Aorta (tissue), 5 donors: Measurements from ENCODE around the gene STK32B. TPM values are rescaled to one million over a fixed set of nuclear protein-coding genes. Genes with fewer than 3 reads are reported as not detected.

Experiments
- ATAC-seq: fragments of 200-7000 bp; cut with Tn5 transposase; one replicate; pipeline ENCODE4 v1.9.1; 2022; ENCODE audit warnings: moderate library complexity; ENCODE audit not compliant: low FRiP score
- DNase-seq, 2 donors: peaks; one replicate each; pipeline ENCODE4 v3.0.0-alpha.2; 2020
- H3K27ac ChIP-seq, 2 donors: one replicate each; pipeline ENCODE4 v1.5.1; 2013; ENCODE audit warnings: low read length in 2 of 2, mild to moderate bottlenecking in 2 of 2, moderate library complexity in 2 of 2, control low read depth in 1 of 2, inconsistent platforms in 1 of 2, low read depth in 1 of 2
- H3K27me3 ChIP-seq, 2 donors: one replicate each; pipeline ENCODE4 v1.6.1; 2013; ENCODE audit warnings: control low read depth in 1 of 2, low read length in 1 of 2, mild to moderate bottlenecking in 1 of 2, moderate library complexity in 1 of 2; ENCODE audit not compliant: insufficient read depth in 2 of 2, control insufficient read depth in 1 of 2
- H3K36me3 ChIP-seq, 2 donors: one replicate each; pipeline ENCODE4 v1.6.1; 2013; ENCODE audit warnings: control low read depth in 1 of 2, low read length in 1 of 2, mild to moderate bottlenecking in 1 of 2; ENCODE audit not compliant: insufficient read depth in 2 of 2, control insufficient read depth in 1 of 2
- H3K4me1 ChIP-seq, 2 donors: one replicate each; pipeline ENCODE4 v1.6.1; 2013; ENCODE audit warnings: low read length in 2 of 2, control low read depth in 1 of 2, mild to moderate bottlenecking in 1 of 2, moderate library complexity in 1 of 2; ENCODE audit not compliant: insufficient read depth in 2 of 2, control insufficient read depth in 1 of 2
- H3K4me3 ChIP-seq, 2 donors: one replicate each; pipeline ENCODE4 v1.5.1; 2013; ENCODE audit warnings: low read length in 2 of 2, control low read depth in 1 of 2, mild to moderate bottlenecking in 1 of 2
- H3K9me3 ChIP-seq: one replicate; pipeline ENCODE4 v1.6.1; 2013; ENCODE audit warnings: mild to moderate bottlenecking, low read length; ENCODE audit not compliant: control insufficient read depth
- WGBS, 2 donors: extraction: QIAGEN DNeasy Blood & Tissue Kit; methylation state at CpG; one replicate each; pipeline ENCODE4 v1.1.7; 2013; 5-methylcytosine and 5-hydroxymethylcytosine counted together
- intact Hi-C, 2 donors: fragments of 100-400 bp; cut with DNase I; formaldehyde crosslinking; loops; one replicate each; pipeline versions ENCODE4 v1.14.2 to v1.15.0; 2022
- polyA plus RNA-seq, 2 donors: library from polyadenylated mRNA; stranded (reverse); fragments of 200-250 nt; gene quantifications; one replicate each; pipeline ENCODE4 v1.2.3, GENCODE V29; 2013
- total RNA-seq, 2 donors: library from RNA; stranded (reverse); fragmentation: NEBNext Ultra II Directional; extraction: Animal tissue kit (Norgen Biotek cat#: 25700); gene quantifications; one replicate each; pipeline ENCODE4 v1.2.1, GENCODE V29; 2021
- donor health status: healthy with polysubstance abuse.
- donor health status: Bipolar disorder and iron deficiency.
- donor health status: DM: no; HTN: no; CAD: no.
- donor health status: DM: no; HTN: no; CAD: no.
- donor health status: DM: yes; HTN: yes; CAD: no.

STK32B gene
- total and polyA plus RNA-seq, 4 donors = 0.63 to 4.1 (median 1.9) TPM

DNA sequence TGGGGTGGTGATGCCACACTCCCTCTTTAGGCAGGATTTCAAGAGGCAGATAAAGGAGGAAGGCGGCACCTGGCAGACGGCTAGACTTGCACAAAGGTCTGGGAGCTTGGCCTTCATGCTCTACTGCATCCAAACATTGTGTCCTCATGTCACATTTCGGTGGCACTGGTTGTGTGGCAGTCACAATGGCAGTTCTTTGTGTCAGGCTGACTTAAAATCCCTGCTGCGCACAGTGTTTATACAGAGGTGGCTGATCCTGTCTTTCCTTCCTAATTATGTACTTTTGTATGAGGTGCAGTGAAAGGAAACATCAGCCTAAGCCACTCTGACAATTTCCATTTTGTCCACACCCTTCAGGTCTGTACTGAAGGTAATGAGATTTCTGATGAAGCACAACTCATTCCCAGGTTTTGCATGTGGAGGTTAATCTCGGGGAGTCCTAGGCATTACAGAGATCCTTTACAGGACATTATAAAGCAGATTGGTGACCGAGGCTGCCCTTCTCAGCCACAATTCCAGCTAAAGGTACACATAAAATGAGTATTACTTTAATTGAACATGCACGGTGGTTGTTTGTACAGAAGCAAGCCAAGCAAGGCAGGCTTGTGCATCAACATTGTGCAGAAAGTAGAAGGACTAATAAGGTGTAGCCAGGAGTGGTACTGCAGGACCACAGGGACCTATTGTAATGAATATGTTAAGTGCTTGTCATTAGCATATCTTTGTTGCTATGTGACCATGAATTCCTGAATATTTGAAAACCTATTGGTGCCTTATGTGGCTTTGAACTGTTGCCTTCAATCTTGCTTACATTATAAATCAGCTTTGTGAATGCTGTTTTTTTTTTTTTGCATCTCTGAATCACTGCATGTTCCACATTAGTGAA lies 147.6 kb downstream of the STK32B start:
- H3K36me3 ChIP-seq = no peaks in the 10 kb centered on the region
- H3K9me3 ChIP-seq = no peaks in the 10 kb centered on the region
- H3K4me3 ChIP-seq = no peak overlapping the region
- H3K4me1 ChIP-seq = no peaks in the 10 kb centered on the region
- no peaks in the 10 kb centered on the region for H3K27me3 ChIP-seq
- intact Hi-C loops = no loop called here
- DNase-seq = no peak
- 78 to 87% methylated on average over 7 of the region's 7 CpGs for WGBS, 2 donors
- no peak for ATAC-seq
- H3K27ac ChIP-seq = no peak overlapping the region

DNA sequence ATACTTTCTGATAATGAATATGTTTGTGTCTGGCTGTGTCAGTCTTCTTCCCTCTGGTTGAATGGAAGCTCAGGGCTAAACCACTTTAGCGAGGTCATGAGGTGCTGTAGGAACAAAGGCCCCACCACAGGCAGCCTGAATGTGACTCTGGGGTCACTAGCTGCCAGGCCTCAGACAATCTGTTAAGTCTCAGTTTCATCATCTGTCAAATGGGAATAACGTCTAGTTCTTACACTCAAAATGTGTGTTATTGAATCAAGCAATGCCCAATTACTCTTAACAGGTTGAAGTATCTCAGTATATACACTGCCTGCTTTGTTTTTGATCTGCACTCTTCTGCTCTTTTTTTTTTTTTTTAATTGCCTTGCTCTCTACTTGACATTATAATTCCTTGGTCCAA lies 148.6 kb downstream of the STK32B start:
- no peaks in the 10 kb centered on the region for H3K36me3 ChIP-seq
- H3K4me3 ChIP-seq = no peak overlapping the region
- no peak for DNase-seq
- no peaks in the 10 kb centered on the region for H3K4me1 ChIP-seq
- H3K27ac ChIP-seq = no peak overlapping the region
- intact Hi-C loops = no loop called here
- ATAC-seq = no peak
- H3K9me3 ChIP-seq = no peaks in the 10 kb centered on the region
- 56 to 68% methylated on average over 2 of the region's 2 CpGs for WGBS, 2 donors
- H3K27me3 ChIP-seq = no peaks in the 10 kb centered on the region

DNA sequence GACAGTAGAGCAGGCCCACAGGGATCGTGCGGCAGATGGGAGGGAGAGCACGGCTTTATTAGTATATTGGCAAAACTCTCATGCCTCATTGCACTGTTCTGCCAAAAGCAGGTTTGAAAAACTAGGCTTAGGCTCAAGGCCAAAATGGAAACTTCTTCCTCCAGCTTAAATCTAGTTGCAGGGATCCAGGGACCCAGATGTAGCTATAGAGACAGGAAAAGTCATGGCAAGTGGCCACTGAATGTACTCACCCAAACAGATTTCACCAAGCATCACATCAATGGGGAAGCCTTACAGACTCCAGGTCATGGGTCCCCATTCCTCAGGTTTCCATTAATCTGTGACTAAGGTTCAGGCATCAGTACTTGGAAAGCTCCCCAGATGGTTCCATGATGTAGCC lies 149.2 kb downstream of the STK32B start:
- DNase-seq (no peak), ATAC-seq (no peak)
- WGBS, 2 donors = 32 to 51% methylated on average over 3 of the region's 3 CpGs
- H3K4me3 ChIP-seq = no peak overlapping the region
- H3K4me1 ChIP-seq = no peaks in the 10 kb centered on the region
- H3K9me3 ChIP-seq = no peaks in the 10 kb centered on the region
- intact Hi-C loops = no loop called here
- no peaks in the 10 kb centered on the region for H3K27me3 ChIP-seq
- H3K27ac ChIP-seq = no peak overlapping the region
- no peaks in the 10 kb centered on the region for H3K36me3 ChIP-seq

DNA sequence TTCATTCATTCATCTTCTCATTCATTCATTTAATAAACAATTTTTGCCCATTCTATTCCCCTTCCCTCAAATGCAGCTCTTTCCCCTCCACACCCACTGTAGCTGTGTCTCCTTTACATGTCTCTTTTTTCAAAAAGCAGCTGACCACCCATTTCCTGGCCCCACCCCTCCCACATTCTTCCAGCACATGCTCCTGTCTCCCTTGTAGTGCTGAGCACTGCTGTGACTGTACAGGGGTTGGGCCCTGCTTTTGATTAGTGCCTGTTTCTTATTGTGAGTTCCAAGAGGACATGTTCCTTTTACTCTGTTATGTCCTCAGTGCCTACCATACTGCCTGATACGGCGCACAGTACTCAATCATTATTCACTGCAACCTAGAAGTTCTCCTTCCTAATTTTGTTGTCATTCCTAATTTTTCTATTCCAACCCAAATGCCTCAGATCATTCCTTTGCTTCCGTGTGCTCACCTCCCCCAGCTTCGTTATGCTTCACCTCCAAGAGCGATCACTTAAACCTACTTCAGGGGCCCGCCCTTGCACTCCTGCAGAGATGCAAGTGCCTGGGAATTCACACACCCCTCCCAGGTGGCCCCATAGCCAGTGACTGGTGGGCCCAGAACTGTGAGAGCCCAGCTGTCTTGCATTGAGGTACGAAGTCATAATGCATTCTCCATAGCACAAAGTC lies 152.2 kb downstream of the STK32B start:
- intact Hi-C loops = no loop called here
- Histone ChIP-seq H3K9me3 (peaks cover 1% of the 10 kb centered on the region), H3K27ac (no peak overlapping the region), H3K4me3 (no peak overlapping the region), H3K27me3 (no peaks in the 10 kb centered on the region), H3K36me3 (no peaks in the 10 kb centered on the region), H3K4me1 (no peaks in the 10 kb centered on the region)
- ATAC-seq (no peak), DNase-seq (no peak)
- WGBS, 2 donors = 60 to 71% methylated on average over 7 of the region's 7 CpGs

DNA sequence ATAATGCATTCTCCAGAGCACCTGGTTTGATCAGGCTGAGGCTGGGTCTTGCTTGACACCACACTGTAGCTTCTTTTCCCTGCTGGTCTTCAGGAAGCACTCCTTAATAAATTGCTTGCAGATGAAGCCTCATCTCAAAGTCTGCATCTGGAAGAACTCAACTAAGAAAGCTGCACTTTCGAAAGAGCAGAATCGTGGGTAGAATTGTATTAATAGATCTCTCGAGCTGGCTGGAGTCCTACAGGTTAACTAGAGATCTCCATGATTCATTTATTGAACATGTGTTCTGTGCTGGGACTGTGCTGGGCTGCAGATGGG lies 152.7 kb downstream of the STK32B start:
- no peaks in the 10 kb centered on the region for H3K36me3 ChIP-seq
- intact Hi-C loops = no loop called here
- WGBS, 2 donors = 71 to 75% methylated on average over 3 of the region's 3 CpGs
- no peaks in the 10 kb centered on the region for H3K27me3 ChIP-seq
- H3K4me1 ChIP-seq = no peaks in the 10 kb centered on the region
- H3K9me3 ChIP-seq = peaks cover 1% of the 10 kb centered on the region
- H3K27ac ChIP-seq = no peak overlapping the region
- no peak for ATAC-seq
- no peak for DNase-seq
- H3K4me3 ChIP-seq = no peak overlapping the region

DNA sequence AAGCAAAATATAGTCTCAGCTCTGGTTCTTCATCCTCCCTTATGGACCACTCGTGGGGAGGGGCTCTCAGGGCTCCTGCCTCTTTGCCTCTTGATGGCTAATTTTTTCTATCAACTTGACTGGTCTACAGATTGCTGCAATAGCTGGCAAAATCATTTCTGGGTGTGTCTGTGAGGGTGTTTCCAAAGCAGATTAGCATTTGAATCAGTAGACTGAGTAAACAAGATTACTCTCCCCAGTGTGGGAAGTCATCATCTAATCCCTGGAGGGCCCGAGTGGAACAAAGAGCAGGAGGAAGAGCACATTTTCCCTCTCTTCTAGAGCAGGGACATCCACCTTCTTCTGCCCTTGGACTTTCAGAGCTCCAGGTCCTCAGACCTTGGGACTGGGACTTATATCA lies 153.5 kb downstream of the STK32B start:
- intact Hi-C loops = no loop called here
- Histone ChIP-seq H3K27ac (no peak overlapping the region), H3K27me3 (no peaks in the 10 kb centered on the region), H3K4me1 (no peaks in the 10 kb centered on the region), H3K9me3 (peaks cover 1% of the 10 kb centered on the region), H3K36me3 (no peaks in the 10 kb centered on the region), H3K4me3 (no peak overlapping the region)
- DNase-seq (no peak), ATAC-seq (no peak)
- 51 to 67% methylated on average over 2 of the region's 2 CpGs for WGBS, 2 donors

DNA sequence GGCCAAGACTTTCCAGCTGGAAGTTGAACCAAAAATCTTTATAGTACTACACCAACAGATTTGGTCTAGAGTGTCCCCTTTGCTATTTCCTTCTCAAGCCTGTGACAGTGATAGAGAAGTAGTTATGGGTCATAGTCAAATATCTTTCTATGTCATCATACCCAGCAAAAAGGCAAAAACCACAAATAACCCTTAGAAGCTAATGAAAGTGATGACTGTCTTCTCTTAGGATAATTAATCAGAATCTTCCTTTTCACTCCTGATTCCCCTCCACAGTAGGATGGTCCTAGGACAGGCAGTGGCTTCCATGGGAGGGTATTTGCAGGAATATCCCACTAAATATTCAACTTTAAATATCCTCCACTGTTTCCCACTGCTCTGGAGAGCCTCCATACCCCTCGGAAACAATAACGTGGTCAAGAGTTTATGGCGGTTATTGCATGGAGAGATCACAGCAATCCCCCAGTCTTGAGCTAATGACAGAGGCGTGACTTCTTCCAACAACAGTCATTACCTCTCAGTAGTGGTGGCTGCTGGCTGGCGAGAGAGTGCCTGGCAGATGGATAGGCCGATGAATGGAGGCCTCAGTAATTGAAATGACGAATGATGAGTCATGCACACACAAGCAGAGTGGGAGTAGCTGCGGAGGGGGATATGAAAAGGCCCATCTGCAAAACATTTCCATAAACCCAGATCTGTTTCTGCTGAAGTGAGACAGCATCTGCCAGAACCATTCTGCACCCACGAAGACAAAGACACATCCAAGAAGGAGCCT lies 154.9 kb downstream of the STK32B start:
- H3K36me3 ChIP-seq = no peaks in the 10 kb centered on the region
- no peaks in the 10 kb centered on the region for H3K4me1 ChIP-seq
- ATAC-seq (no peak), DNase-seq (no peak)
- WGBS, 2 donors = 58 to 61% methylated on average over 9 of the region's 9 CpGs
- no peak overlapping the region for H3K27ac ChIP-seq
- H3K9me3 ChIP-seq = peaks cover 1% of the 10 kb centered on the region
- no peaks in the 10 kb centered on the region for H3K27me3 ChIP-seq
- H3K4me3 ChIP-seq = no peak overlapping the region
- intact Hi-C loops = no loop called here

DNA sequence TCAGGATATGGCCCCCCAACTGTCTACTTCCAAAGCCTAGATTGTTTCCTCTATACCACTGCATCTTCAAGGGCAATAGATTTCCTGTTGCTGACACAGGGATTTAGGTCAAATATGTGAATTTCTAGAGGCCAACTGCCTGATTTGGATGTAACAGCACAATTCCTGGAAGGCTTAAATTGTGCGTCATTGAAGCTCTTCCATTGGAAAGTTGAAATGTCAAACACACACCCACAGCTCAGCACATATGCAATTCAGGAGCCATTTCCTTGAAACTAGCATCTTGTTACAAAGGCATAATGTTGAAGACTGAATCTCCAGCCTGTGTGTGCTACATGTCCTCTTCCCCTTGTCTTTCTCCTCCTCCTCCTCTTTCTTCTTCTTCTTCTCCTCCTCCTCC lies 158.6 kb downstream of the STK32B start:
- DNase-seq (no peak), ATAC-seq (no peak)
- Histone ChIP-seq H3K36me3 (no peaks in the 10 kb centered on the region), H3K9me3 (peaks cover 1% of the 10 kb centered on the region), H3K4me1 (no peaks in the 10 kb centered on the region), H3K4me3 (no peak overlapping the region), H3K27me3 (no peaks in the 10 kb centered on the region), H3K27ac (no peak overlapping the region)
- WGBS, 2 donors = 88 to 92% methylated on average over 1 of the region's 1 CpG
- intact Hi-C loops = no loop called here
